Lung microvascular endothelial cell (primary cell): ENCODE data around the gene CCL8. TPM values are rescaled to one million over a fixed set of nuclear protein-coding genes. Genes with fewer than 3 reads are reported as not detected.
A peak's percentile ranks its signal among the peaks of the same experiment; 100 is the strongest.

Experiments
- DNase-seq, 2 donors: peaks; one replicate each; pipeline versions ENCODE4 v3.0.0 to v3.0.0-alpha.2; 2010; ENCODE audit warnings: low read depth in 2 of 2
- total RNA-seq: library from RNA; depleted of rRNA; stranded (reverse); fragments of >200 nt; gene quantifications from 2 replicates; pipeline ENCODE4 v1.2.1, GENCODE V29; 2014

The CCL8 gene
- not detected in 2 replicates for total RNA-seq

GRCh38 chr17:34319039-34319483 lies at the start of gene CCL8:
Gene CCL8 (plus strand): TSS chr17:34319435. CDS start chr17:34319502, 67 bp downstream.
- no peak for DNase-seq

GRCh38 chr17:34269969-34270368 lies 49.3 kb upstream of the CCL8 start, which contains the start of gene CCL7:
Gene CCL7 (plus strand): TSS chr17:34270221. CDS start chr17:34270291, 70 bp downstream.
- DNase-seq = no peak

GRCh38 chr17:34275881-34276280 lies 43.4 kb upstream of the CCL8 start:
- peak in 1 of 2 donors; percentile 63 for DNase-seq

- DNase-seq = no peak
Measured at GRCh38 chr17:34276826-34277225, 42.4 kb upstream of the CCL8 start.

DNA sequence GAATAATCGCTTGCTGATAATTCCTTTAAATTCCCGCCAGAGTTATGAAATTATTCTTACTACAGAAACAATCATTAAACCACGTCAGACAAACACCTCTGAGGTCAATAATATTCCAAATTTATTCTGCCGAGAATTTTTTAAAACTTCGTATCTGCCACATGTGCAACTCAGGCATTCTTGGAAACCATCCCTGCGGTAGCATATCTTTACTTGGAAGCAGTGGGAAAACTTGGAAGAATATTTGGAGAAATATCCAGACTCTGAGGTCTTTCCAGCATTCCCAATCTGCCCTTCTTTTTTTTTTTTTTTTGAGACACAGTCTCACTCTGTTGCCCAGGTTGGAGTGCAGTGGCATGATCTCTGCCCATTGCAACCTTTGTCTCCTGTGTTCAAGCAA lies 35.7 kb upstream of the CCL8 start:
- no peak for DNase-seq

DNA sequence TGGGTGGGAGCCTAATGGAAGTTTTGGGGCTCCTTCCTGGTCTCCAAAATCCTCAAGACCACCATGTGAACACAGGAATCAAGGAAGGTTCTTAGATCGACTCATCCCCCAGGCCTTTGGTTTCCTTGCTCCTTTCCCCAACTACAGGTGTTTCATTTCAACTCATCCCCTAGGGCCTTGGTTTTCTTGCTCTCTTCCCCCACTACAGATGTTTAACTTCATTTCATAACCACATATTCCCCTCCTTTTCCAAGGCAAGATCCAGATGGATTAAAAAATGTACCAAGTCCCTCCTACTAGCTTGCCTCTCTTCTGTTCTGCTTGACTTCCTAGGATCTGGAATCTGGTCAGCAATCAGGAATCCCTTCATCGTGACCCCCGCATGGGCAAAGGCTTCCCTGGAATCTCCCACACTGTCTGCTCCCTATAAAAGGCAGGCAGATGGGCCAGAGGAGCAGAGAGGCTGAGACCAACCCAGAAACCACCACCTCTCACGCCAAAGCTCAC lies 33.9 kb upstream of the CCL8 start, which contains the start of gene CCL11:
CCL11 (plus strand) TSS at position 457 of the 507 bp plus-strand sequence. CDS start 67 bp downstream, outside the sequence.
- no peak for DNase-seq

DNA sequence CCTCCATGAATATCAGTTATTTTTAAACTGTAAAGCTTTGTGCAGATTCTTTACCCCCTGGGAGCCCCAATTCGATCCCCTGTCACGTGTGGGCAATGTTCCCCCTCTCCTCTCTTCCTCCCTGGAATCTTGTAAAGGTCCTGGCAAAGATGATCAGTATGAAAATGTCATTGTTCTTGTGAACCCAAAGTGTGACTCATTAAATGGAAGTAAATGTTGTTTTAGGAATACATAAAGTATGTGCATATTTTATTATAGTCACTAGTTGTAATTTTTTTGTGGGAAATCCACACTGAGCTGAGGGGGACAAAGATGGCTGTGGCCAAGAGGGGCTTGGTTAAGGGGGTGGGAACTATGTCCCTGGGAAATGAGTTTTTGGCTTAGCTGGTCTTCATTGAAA lies 31.4 kb upstream of the CCL8 start:
- peak in 1 of 2 donors; percentile 6 for DNase-seq

GRCh38 chr17:34290586-34290985 lies 28.6 kb upstream of the CCL8 start:
- no peak for DNase-seq

DNA sequence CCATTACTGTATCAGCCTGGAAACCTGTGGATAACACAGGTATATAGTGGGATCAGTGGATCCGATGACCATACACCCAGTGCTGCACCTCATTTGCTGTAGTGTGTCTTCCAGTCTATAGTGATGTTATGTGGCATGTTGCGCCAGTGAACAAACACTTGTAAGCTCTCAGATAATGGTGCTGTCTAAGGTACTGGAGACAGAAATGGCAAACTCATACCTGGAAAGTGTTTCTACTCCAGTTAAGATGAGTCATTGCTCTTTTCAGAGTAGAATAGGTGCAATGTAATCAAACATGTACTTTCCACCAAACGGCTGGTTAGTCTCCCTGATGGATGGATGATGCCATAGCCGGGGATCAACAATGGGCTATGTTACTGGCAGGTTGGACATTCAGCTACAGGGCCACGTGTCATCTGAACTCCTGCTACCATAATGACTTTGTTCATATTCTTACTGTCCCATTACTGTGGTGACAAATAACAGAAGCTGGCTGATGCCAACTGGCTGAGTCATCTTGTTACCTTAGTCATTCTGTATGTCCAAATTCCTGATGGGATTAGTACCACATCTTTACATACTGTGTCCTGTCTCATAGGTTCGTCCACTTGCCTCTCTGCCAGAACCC lies 27.4 kb upstream of the CCL8 start:
- DNase-seq = no peak

DNA sequence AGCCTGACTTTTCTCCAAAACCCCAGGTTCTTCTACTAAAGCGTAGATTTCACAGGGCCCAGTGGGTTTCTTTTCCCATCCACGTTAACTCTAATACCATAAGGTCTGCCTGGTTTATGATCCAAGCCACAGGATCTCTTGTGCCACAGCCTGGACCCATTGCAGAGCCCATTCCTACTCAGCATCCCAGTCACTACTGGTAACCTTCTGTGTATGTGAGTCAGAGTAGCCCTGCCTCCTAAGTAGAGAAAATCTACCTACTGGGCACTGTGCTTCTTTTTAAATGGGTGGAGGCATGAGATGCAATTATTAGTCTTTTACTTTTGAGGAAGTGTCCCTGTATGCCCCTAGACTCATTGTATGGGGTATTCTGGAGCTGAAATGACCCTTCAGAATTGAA lies 20.2 kb upstream of the CCL8 start:
- DNase-seq = no peak

GRCh38 chr17:34299956-34300577 lies 19.2 kb upstream of the CCL8 start:
- no peak for DNase-seq

DNA sequence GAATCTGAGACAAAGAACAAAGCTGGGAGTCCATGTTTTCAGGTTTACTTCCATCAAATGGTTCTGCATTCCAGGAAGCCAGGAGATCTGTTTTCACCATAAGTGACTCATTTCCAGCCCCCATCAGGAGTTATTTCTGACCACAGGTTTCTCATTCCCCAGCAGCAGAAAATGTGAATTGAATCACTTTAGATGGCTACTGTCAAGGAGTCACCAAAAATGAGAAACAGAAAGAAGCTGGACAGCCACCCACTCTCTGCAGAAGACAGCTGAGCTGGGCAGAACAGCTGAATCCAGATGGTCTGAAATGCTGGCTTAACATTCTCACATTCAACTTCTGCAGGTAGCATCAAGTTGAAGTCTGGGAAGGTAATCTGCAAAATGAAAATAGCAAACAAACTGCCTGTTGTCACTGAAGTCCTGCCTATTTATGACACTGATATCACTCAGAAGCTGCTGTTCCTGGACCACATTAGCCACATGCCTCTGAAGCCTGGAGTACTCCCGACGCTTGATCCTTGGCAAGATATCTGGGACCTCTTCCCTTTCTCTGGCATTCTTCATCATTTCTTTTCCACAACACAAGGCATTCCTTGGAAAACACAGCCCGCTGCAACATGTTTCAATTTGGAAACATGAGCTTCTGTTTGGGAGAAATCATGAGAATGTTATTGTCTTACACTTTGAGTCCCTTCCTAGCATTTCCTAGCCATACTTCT lies 18.4 kb upstream of the CCL8 start:
- DNase-seq = peak; percentile 9 to 27

- DNase-seq = no peak
Measured at GRCh38 chr17:34301986-34302385, 17.2 kb upstream of the CCL8 start.

GRCh38 chr17:34302636-34303035 lies 16.6 kb upstream of the CCL8 start:
- no peak for DNase-seq

GRCh38 chr17:34303606-34304005 lies 15.6 kb upstream of the CCL8 start:
- DNase-seq = no peak

- DNase-seq = no peak
Measured at GRCh38 chr17:34305061-34305460, 14.2 kb upstream of the CCL8 start.

DNA sequence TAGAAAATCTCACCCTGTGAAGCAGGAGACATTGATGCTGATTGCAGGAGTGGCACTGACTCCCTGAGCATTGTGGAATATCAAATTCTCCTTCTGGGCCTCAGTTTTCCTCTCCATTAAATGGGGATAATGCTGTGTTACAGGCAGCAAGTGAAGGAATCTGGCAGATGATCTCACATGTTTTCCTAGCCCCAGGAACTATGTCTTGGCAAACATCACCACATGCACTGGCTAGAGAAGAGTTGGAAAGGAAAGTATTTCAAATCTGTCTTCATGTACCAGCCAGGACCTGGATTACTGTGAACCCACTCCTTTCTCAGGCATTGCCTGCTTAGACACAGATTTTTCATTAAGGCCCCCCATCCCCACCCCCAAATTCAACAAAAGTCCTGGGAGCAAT lies 13.6 kb upstream of the CCL8 start:
- no peak for DNase-seq

DNA sequence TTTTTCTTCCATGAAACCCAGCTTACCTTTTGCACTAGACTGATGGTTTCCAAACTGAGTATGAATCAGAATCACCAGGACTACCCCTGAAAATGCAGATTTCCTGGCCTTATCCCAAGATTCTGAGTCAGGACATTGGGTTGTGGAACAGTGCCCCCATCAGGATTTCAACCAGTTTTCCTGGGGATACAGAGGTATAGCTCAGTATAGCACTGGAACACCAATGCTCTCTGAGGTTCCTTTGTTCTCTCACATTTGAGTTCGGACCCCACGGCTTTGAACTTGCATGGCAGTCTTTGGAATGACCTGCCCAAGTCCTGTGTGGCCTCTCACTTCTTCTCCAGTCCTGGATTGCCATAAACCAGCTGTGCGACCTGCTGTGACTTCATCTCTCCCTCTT lies 12.8 kb upstream of the CCL8 start:
- peak; percentile 57 to 65 for DNase-seq

GRCh38 chr17:34307110-34307509 lies 12.1 kb upstream of the CCL8 start:
- peak in 1 of 2 donors; percentile 18 for DNase-seq

GRCh38 chr17:34308371-34308770 lies 10.9 kb upstream of the CCL8 start:
- DNase-seq = no peak

GRCh38 chr17:34311291-34311690 lies 7.9 kb upstream of the CCL8 start:
- no peak for DNase-seq

DNA sequence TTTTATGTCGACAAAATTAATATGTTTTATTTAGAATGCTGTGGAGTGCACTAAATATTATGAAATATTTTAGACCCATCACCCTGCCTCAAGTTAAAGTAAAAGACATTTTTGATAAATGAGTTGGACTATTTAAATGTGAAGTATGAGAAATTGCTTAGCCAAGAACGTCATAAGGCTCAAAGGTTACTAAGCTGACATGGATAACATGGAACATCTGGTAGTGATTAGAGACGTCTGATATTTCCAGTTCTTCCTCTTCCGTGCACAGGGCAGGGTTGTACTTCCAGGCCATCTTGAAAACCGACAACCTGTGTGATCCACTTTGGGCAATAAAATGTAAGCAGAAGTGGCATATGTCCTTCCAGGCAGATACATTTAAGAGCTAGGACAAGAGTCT lies 7.2 kb upstream of the CCL8 start:
- no peak for DNase-seq
